HG02642 (cell line): ENCODE data around the gene ARHGEF12.
"Not testable (repeated sequence)": the region's sequence is repeated elsewhere in the genome, so short reads cannot be mapped to it uniquely, and the experiment has no call there.

Source experiments
- ATAC-seq: cut with Tn5 transposase; IDR thresholded peaks from one replicate; pipeline ENCODE4 v1.9.1; 2021; ENCODE audit warnings: mild to moderate bottlenecking; ENCODE audit not compliant: unreplicated experiment, poor library complexity

ARHGEF12 gene

GRCh38 chr11:120471994-120472393, 135.8 kb downstream of the ARHGEF12 start:
- no peak for ATAC-seq

- ATAC-seq = no peak
These were observed 137.3 kb downstream of the ARHGEF12 start for GRCh38 chr11:120473503-120473902.

GRCh38 chr11:120482149-120482548, 145.9 kb downstream of the ARHGEF12 start:
- no peak for ATAC-seq

- no peak for ATAC-seq
These were observed 148.5 kb downstream of the ARHGEF12 start for GRCh38 chr11:120484722-120485121.

GRCh38 chr11:120486138-120486537, 149.9 kb downstream of the ARHGEF12 start:
- ATAC-seq = no peak

- no peak for ATAC-seq
These were observed 153.6 kb downstream of the ARHGEF12 start for GRCh38 chr11:120489799-120490198.

GRCh38 chr11:120492486-120492885, 156.3 kb downstream of the ARHGEF12 start:
- no peak for ATAC-seq

GRCh38 chr11:120494595-120494994, 158.4 kb downstream of the ARHGEF12 start:
- no peak for ATAC-seq

- ATAC-seq = no peak
These were observed 162.9 kb downstream of the ARHGEF12 start for GRCh38 chr11:120499088-120499487.

- no peak for ATAC-seq
These were observed 163.6 kb downstream of the ARHGEF12 start for GRCh38 chr11:120499859-120500258.

- ATAC-seq = no peak
These were observed 164.3 kb downstream of the ARHGEF12 start for GRCh38 chr11:120500414-120501071.

- no peak for ATAC-seq
These were observed 165.2 kb downstream of the ARHGEF12 start for GRCh38 chr11:120501440-120501839.

- ATAC-seq = no peak
These were observed 166.0 kb downstream of the ARHGEF12 start for GRCh38 chr11:120501976-120502755.

GRCh38 chr11:120503529-120503928, 167.3 kb downstream of the ARHGEF12 start:
- not testable (repeated sequence) for ATAC-seq

- ATAC-seq = no peak
These were observed 169.7 kb downstream of the ARHGEF12 start for GRCh38 chr11:120505801-120506425.

- no peak for ATAC-seq
These were observed 173.3 kb downstream of the ARHGEF12 start for GRCh38 chr11:120509346-120510053.

GRCh38 chr11:120510406-120511115, 174.3 kb downstream of the ARHGEF12 start:
- no peak for ATAC-seq

- peak; percentile 89 for ATAC-seq
These were observed 175.1 kb downstream of the ARHGEF12 start, which contains the start of gene GRIK4 for GRCh38 chr11:120511116-120511819. Gene GRIK4, plus strand, starts transcription at chr11:120511748. Its CDS starts 148,571 bp downstream, at chr11:120660319.
